Smooth muscle cell (in vitro differentiated cells): ENCODE results near the gene GAB2. TPM values are rescaled to one million over a fixed set of nuclear protein-coding genes. Genes with fewer than 3 reads are reported as not detected.

ENCODE experiments used
- DNase-seq: peaks from one replicate; lab custom pipeline; 2025; ENCODE audit not compliant: unreplicated experiment; lab: John Stamatoyannopoulos, UW
- H2AFZ ChIP-seq: fragments of 200-600 bp; sonication (generic); 2 replicates; pipeline ENCODE4 v1.6.0; 2016; ENCODE audit warnings: antibody characterized with exemption, low read depth, mild to moderate bottlenecking
- H3F3A ChIP-seq: fragments of 200-600 bp; sonication (generic); 2 replicates; pipeline ENCODE4 v1.6.0; 2017; ENCODE audit warnings: antibody characterized with exemption, low read depth
- H3K27ac ChIP-seq: fragments of 200-600 bp; sonication (generic); 2 replicates; pipeline ENCODE4 v1.5.1; 2016; ENCODE audit warnings: low read depth, mild to moderate bottlenecking
- H3K27me3 ChIP-seq: fragments of 200-600 bp; sonication (generic); 2 replicates; pipeline ENCODE4 v1.6.1; 2016; ENCODE audit warnings: low read depth, mild to moderate bottlenecking
- H3K36me3 ChIP-seq: fragments of 200-600 bp; sonication (generic); 2 replicates; pipeline ENCODE4 v1.5.1; 2016; ENCODE audit warnings: low read depth
- H3K4me1 ChIP-seq: fragments of 200-600 bp; sonication (generic); 2 replicates; pipeline ENCODE4 v1.5.1; 2016; ENCODE audit warnings: low read depth
- H3K4me2 ChIP-seq: fragments of 200-600 bp; sonication (generic); 2 replicates; pipeline ENCODE4 v1.6.0; 2016; ENCODE audit warnings: mild to moderate bottlenecking
- H3K4me3 ChIP-seq: fragments of 200-600 bp; sonication (generic); 2 replicates; pipeline ENCODE4 v1.5.1; 2016; ENCODE audit warnings: mild to moderate bottlenecking
- H3K79me2 ChIP-seq: fragments of 200-600 bp; sonication (generic); 2 replicates; pipeline ENCODE4 v1.6.0; 2016; ENCODE audit warnings: low read depth, mild to moderate bottlenecking
- H3K9ac ChIP-seq: fragments of 200-600 bp; sonication (generic); 2 replicates; pipeline ENCODE4 v1.6.0; 2016; ENCODE audit warnings: low read depth
- H3K9me3 ChIP-seq: fragments of 200-600 bp; sonication (generic); replicated peaks from 2 replicates; pipeline ENCODE4 v1.5.1; 2016; ENCODE audit warnings: low read depth
- H4K20me1 ChIP-seq: fragments of 200-600 bp; sonication (generic); 2 replicates; pipeline ENCODE4 v1.6.0; 2016; ENCODE audit warnings: low read depth
- WGBS: methylation state at CpG from one replicate; pipeline ENCODE4 v1.1.7; 2016; ENCODE audit warnings: low lambda C conversion rate; 5-methylcytosine and 5-hydroxymethylcytosine counted together
- polyA plus RNA-seq: library from polyadenylated mRNA; unstranded; fragments of >200 nt; fragmentation: Nextera tagmentation; extraction: Ambion mirVana; gene quantifications from 2 replicates; pipeline ENCODE4 v1.2.1, GENCODE V29; 2016
- total RNA-seq: library from RNA; depleted of rRNA; stranded (reverse); fragments of >200 nt; gene quantifications from 2 replicates; pipeline ENCODE4 v1.2.3, GENCODE V29; 2014
- TF ChIP-seq, protein P1 (sequence below): fragments of 200-600 bp; sonication (generic); IDR thresholded peaks from 2 replicates; pipeline ENCODE4 v1.5.1; 2017; ENCODE audit warnings: borderline replicate concordance, mild to moderate bottlenecking, antibody characterized with exemption; ENCODE audit not compliant: insufficient read depth, poor library complexity, severe bottlenecking

Gene GAB2
- total and polyA plus RNA-seq, 2 experiments from 2014 or later = 4.2 to 9.7 TPM

- no peaks in the 10 kb centered on the region for H3K9me3 ChIP-seq
These were observed 126.0 kb downstream of the GAB2 start for GRCh38 chr11:78291503-78292108.

GRCh38 chr11:78290293-78291176 is 127.1 kb downstream of the GAB2 start:
- Histone ChIP-seq H3F3A (no peaks in the 10 kb centered on the region), H3K36me3 (no peaks in the 10 kb centered on the region), H3K4me3 (no peak overlapping the region), H3K27ac (no peak overlapping the region), H3K4me2 (no peak overlapping the region), H3K9me3 (no peaks in the 10 kb centered on the region), H3K9ac (no peak overlapping the region), H3K27me3 (no peaks in the 10 kb centered on the region), H3K79me2 (peaks cover 62% of the 10 kb centered on the region), H3K4me1 (no peaks in the 10 kb centered on the region), H4K20me1 (peaks cover 4% of the 10 kb centered on the region), H2AFZ (no peak overlapping the region)
- 96% methylated on average over 6 of the region's 6 CpGs for WGBS
- no peak for DNase-seq
- TF ChIP-seq, protein P1, sequence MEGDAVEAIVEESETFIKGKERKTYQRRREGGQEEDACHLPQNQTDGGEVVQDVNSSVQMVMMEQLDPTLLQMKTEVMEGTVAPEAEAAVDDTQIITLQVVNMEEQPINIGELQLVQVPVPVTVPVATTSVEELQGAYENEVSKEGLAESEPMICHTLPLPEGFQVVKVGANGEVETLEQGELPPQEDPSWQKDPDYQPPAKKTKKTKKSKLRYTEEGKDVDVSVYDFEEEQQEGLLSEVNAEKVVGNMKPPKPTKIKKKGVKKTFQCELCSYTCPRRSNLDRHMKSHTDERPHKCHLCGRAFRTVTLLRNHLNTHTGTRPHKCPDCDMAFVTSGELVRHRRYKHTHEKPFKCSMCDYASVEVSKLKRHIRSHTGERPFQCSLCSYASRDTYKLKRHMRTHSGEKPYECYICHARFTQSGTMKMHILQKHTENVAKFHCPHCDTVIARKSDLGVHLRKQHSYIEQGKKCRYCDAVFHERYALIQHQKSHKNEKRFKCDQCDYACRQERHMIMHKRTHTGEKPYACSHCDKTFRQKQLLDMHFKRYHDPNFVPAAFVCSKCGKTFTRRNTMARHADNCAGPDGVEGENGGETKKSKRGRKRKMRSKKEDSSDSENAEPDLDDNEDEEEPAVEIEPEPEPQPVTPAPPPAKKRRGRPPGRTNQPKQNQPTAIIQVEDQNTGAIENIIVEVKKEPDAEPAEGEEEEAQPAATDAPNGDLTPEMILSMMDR = no peak

More at GRCh38 chr11:78291503-78292108, 126.0 kb downstream of the GAB2 start:
- Histone ChIP-seq H3K4me3 (no peak overlapping the region), H4K20me1 (peaks cover 4% of the 10 kb centered on the region), H3K79me2 (peaks cover 52% of the 10 kb centered on the region), H3F3A (no peaks in the 10 kb centered on the region), H2AFZ (no peak overlapping the region), H3K4me1 (peaks cover 6% of the 10 kb centered on the region), H3K27ac (no peak overlapping the region), H3K27me3 (no peaks in the 10 kb centered on the region), H3K36me3 (no peaks in the 10 kb centered on the region), H3K4me2 (no peak overlapping the region), H3K9ac (no peak overlapping the region)
- TF ChIP-seq, protein P1 = no peak
- WGBS = 98% methylated on average over 5 of the region's 6 CpGs
- DNase-seq = no peak

DNA sequence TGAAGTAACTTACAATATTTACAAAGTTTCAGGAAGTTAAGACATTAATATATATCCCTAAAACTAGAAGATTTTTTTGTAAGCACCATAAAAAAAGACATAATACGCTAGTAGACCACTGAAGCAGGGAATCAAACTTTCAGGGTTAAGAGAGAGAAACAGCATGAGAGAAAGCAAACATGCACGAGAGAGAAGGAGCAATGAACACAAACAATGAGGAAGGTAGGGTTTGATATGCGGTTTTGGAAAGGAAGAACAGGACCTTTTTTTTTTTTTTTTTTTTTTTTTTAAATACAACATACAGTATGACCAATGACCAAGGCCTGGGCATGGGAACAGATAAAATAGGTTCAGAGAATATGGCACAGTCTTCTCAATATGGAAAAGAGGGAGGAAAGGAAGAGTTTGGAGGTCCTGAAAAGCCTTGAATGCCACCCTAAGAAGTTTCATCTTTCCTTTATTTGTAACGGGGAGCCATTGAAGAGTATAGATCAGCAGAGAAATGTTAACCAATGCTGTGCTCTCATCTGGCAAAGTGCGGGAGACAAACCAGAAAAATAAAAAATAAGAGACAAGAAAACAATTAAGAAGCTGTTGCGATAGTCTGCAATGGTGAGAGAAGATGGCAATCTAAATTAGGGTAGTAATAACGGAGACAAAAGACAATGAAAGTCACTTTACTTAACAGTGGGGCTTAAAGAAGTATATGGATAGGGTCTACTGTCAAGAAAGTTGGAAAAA is 127.9 kb downstream of the GAB2 start:
- no peak overlapping the region for H3K4me3 ChIP-seq
- no peaks in the 10 kb centered on the region for H3K4me1 ChIP-seq
- no peak overlapping the region for H3K4me2 ChIP-seq
- no peak overlapping the region for H3K9ac ChIP-seq
- DNase-seq = no peak
- no peaks in the 10 kb centered on the region for H3K27me3 ChIP-seq
- no peaks in the 10 kb centered on the region for H3F3A ChIP-seq
- no peak overlapping the region for H2AFZ ChIP-seq
- H3K9me3 ChIP-seq = no peaks in the 10 kb centered on the region
- TF ChIP-seq, protein P1 = no peak
- H4K20me1 ChIP-seq = peaks cover 4% of the 10 kb centered on the region
- H3K27ac ChIP-seq = no peak overlapping the region
- H3K36me3 ChIP-seq = no peaks in the 10 kb centered on the region
- peaks cover 69% of the 10 kb centered on the region for H3K79me2 ChIP-seq
- WGBS = 83% methylated on average over 7 of the region's 7 CpGs
